Measurements from ENCODE around the gene PGBD2.

Gene PGBD2

GRCh38 chr1:248891758-248892157, 14.3 kb upstream of the PGBD2 start:
- TF ChIP-seq CTCF (IDR thresholded peaks at IDR 0.05; ENCODE audit: low read depth, low read length) = no peak
- H3K4me3 ChIP-seq (ENCODE audit: low read depth, low read length) = no peak overlapping the region

- no peak overlapping the region for H3K4me3 ChIP-seq (ENCODE audit: low read depth, low read length)
- TF ChIP-seq CTCF (IDR thresholded peaks at IDR 0.05; ENCODE audit: low read depth, low read length) = no peak
Measured at GRCh38 chr1:248892590-248892989, 13.4 kb upstream of the PGBD2 start.

GRCh38 chr1:248894837-248895236, 11.2 kb upstream of the PGBD2 start:
- no peak for TF ChIP-seq CTCF (IDR thresholded peaks at IDR 0.05; ENCODE audit: low read depth, low read length)
- H3K4me3 ChIP-seq (ENCODE audit: low read depth, low read length) = no peak overlapping the region

GRCh38 chr1:248897412-248898337, 8.4 kb upstream of the PGBD2 start:
- no peak for TF ChIP-seq CTCF (IDR thresholded peaks at IDR 0.05; ENCODE audit: low read depth, low read length)
- H3K4me3 ChIP-seq (ENCODE audit: low read depth, low read length) = no peak overlapping the region

GRCh38 chr1:248900637-248901036, 5.4 kb upstream of the PGBD2 start:
- no peak for TF ChIP-seq CTCF (IDR thresholded peaks at IDR 0.05; ENCODE audit: low read depth, low read length)
- H3K4me3 ChIP-seq (ENCODE audit: low read depth, low read length) = no peak overlapping the region

GRCh38 chr1:248901578-248901977, 4.5 kb upstream of the PGBD2 start:
- TF ChIP-seq CTCF (IDR thresholded peaks at IDR 0.05; ENCODE audit: low read depth, low read length) = no peak
- no peak overlapping the region for H3K4me3 ChIP-seq (ENCODE audit: low read depth, low read length)

GRCh38 chr1:248904437-248905216, 1.4 kb upstream of the PGBD2 start:
- no peak overlapping the region for H3K4me3 ChIP-seq (ENCODE audit: low read depth, low read length)
- no peak for TF ChIP-seq CTCF (IDR thresholded peaks at IDR 0.05; ENCODE audit: low read depth, low read length)

Measured in WI38 (cell line).